ENCODE data around the gene L1CAM. TPM values are rescaled to one million over a fixed set of nuclear protein-coding genes. Genes with fewer than 3 reads are reported as not detected.

The L1CAM gene
- total and polyA plus RNA-seq, 8 donors, result 0.84 to 3.9 (median 1.2) TPM

- peaks cover 0 to 8% (median 0%) of the 10 kb centered on the region in 4 donors for H3K27me3 ChIP-seq
- H3K36me3 ChIP-seq, result no peaks in the 10 kb centered on the region
- ATAC-seq, result no peak
- intact Hi-C loops (cut with DNase I), result loop anchor here in 1 of 3 donors (10.0 kb wide), 2 partner anchors 56 to 64 kb away; partner anchors contain the start of gene NAA10
- H3K27ac ChIP-seq, result no peak overlapping the region
- H3K4me3 ChIP-seq, result no peak overlapping the region
- DNase-seq, result peak in 1 of 6 donors; percentile 44
- 37 to 55% methylated on average over 18 to 21 of the region's 21 CpGs for WGBS, 2 donors
- no peak for TF ChIP-seq CTCF (IDR thresholded peaks at IDR 0.05)
- H3K4me1 ChIP-seq, result no peaks in the 10 kb centered on the region
- no peak for FAIRE-seq
- no peaks in the 10 kb centered on the region for H3K9me3 ChIP-seq
Measured at GRCh38 chrX:153870791-153871360, 15.1 kb downstream of the L1CAM start.

GRCh38 chrX:153870288-153870690 is 15.7 kb downstream of the L1CAM start:
- no peaks in the 10 kb centered on the region for H3K9me3 ChIP-seq
- WGBS, 2 donors, result 60 to 71% methylated on average over 10 to 11 of the region's 11 CpGs
- ATAC-seq, result no peak
- DNase-seq, result peak in 1 of 6 donors; percentile 51
- FAIRE-seq, result no peak
- H3K27me3 ChIP-seq, result peaks cover 0 to 8% (median 0%) of the 10 kb centered on the region in 4 donors
- no peak overlapping the region for H3K4me3 ChIP-seq
- no peaks in the 10 kb centered on the region for H3K36me3 ChIP-seq
- TF ChIP-seq CTCF (IDR thresholded peaks at IDR 0.05), result no peak
- H3K27ac ChIP-seq, result no peak overlapping the region
- no peaks in the 10 kb centered on the region for H3K4me1 ChIP-seq
- intact Hi-C loops (cut with DNase I), result loop anchor here in 1 of 3 donors (10.0 kb wide), 2 partner anchors 55 to 65 kb away; partner anchors contain the start of gene NAA10

- no peak for ATAC-seq
- no peak for FAIRE-seq
Measured at GRCh38 chrX:153869473-153870287, 16.3 kb downstream of the L1CAM start.

GRCh38 chrX:153868576-153869472 is 17.1 kb downstream of the L1CAM start:
- H3K4me3 ChIP-seq, result no peak overlapping the region
- H3K9me3 ChIP-seq, result no peaks in the 10 kb centered on the region
- 79 to 80% methylated on average over 26 of the region's 26 CpGs for WGBS, 2 donors
- no peaks in the 10 kb centered on the region for H3K4me1 ChIP-seq
- peak in 2 of 6 donors; percentile 45 to 55 for DNase-seq
- H3K27me3 ChIP-seq, result peaks cover 0 to 8% (median 0%) of the 10 kb centered on the region in 4 donors
- TF ChIP-seq CTCF (IDR thresholded peaks at IDR 0.05), result no peak
- no peak for ATAC-seq
- intact Hi-C loops (cut with DNase I), result no loop called here
- FAIRE-seq, result no peak
- no peaks in the 10 kb centered on the region for H3K36me3 ChIP-seq
- H3K27ac ChIP-seq, result no peak overlapping the region

More at GRCh38 chrX:153869473-153870287, 16.3 kb downstream of the L1CAM start:
- Histone ChIP-seq H3K4me1 (no peaks in the 10 kb centered on the region), H3K27ac (no peak overlapping the region), H3K27me3 (peaks cover 0 to 8% (median 0%) of the 10 kb centered on the region in 4 donors), H3K36me3 (no peaks in the 10 kb centered on the region), H3K4me3 (no peak overlapping the region), H3K9me3 (no peaks in the 10 kb centered on the region)
- peak in 1 of 6 donors; percentile 45 for DNase-seq
- no peak for TF ChIP-seq CTCF (IDR thresholded peaks at IDR 0.05)
- WGBS, 2 donors, result 78 to 82% methylated on average over 30 to 31 of the region's 31 CpGs
- intact Hi-C loops (cut with DNase I), result loop anchor here in 1 of 3 donors (10.0 kb wide), 2 partner anchors 55 to 65 kb away; partner anchors contain the start of gene NAA10
